ENCODE results near the gene CNPY1.

The CNPY1 gene

GRCh38 chr7:155461631-155462030 lies 84.7 kb downstream of the CNPY1 start:
- TF ChIP-seq CTCF (IDR thresholded peaks at IDR 0.05; ENCODE audit: low read depth, low read length, missing control alignments) = no peak
- in situ Hi-C loops (cut with HindIII; ENCODE audit: low sequenced_read_pairs) = no loop called here
- H3K4me3 ChIP-seq (ENCODE audit: low read depth, low read length) = peak overlapping the region; percentile 46
- DNase-seq (ENCODE audit: low read depth) = no peak

- no peak for DNase-seq (ENCODE audit: low read depth)
- in situ Hi-C loops (cut with HindIII; ENCODE audit: low sequenced_read_pairs) = no loop called here
- H3K4me3 ChIP-seq (ENCODE audit: low read depth, low read length) = peak overlapping the region; percentile 46
- no peak for TF ChIP-seq CTCF (IDR thresholded peaks at IDR 0.05; ENCODE audit: low read depth, low read length, missing control alignments)
These were observed 85.3 kb downstream of the CNPY1 start for GRCh38 chr7:155460926-155461613.

GRCh38 chr7:155459700-155460461 lies 86.5 kb downstream of the CNPY1 start:
- no peak for TF ChIP-seq CTCF (IDR thresholded peaks at IDR 0.05; ENCODE audit: low read depth, low read length, missing control alignments)
- in situ Hi-C loops (cut with HindIII; ENCODE audit: low sequenced_read_pairs) = no loop called here
- peak overlapping the region; percentile 46 for H3K4me3 ChIP-seq (ENCODE audit: low read depth, low read length)

DNA sequence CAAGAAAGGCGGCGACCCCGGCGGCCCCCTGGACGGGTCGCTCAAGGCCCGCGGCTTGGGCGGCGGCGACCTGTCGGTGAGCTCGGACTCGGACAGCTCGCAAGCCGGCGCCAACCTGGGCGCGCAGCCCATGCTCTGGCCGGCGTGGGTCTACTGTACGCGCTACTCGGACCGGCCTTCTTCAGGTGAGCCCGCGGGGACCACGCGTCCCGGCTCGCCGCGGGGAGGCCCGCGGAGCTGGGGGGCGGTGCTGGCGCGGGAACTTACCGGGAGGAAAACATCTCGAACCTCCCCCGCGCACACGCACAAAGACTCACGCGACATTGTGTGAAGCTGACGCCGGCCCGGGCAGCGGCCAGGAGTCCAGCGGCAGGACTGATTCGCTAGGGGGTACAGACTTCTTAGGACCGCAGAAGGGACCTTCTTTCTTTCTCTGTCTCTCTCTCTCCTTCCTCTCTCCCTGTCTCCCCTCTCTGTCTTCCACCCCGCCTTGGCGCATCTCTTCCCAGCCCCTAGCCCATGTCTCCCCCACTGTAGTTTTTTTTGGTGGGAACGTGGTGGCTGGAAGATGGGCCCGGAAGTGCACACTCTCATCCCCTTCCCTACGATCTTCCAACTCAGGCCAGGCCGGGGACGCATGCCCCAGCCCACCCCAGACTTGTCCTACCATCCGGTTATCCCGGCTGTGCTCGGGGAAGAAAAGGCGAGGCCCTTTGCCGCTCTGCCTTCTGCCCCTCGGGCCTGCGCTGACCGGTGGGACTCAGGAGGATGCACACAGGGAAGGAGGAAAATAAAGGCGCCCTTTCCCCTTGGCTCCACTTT lies 87.3 kb downstream of the CNPY1 start:
- H3K4me3 ChIP-seq (ENCODE audit: low read depth, low read length) = peak overlapping the region; percentile 46
- no peak for DNase-seq (ENCODE audit: low read depth)
- in situ Hi-C loops (cut with HindIII; ENCODE audit: low sequenced_read_pairs) = no loop called here
- no peak for TF ChIP-seq CTCF (IDR thresholded peaks at IDR 0.05; ENCODE audit: low read depth, low read length, missing control alignments)

More at GRCh38 chr7:155459700-155460461, 86.5 kb downstream of the CNPY1 start:
- DNase-seq (ENCODE audit: low read depth) = no peak

DNA sequence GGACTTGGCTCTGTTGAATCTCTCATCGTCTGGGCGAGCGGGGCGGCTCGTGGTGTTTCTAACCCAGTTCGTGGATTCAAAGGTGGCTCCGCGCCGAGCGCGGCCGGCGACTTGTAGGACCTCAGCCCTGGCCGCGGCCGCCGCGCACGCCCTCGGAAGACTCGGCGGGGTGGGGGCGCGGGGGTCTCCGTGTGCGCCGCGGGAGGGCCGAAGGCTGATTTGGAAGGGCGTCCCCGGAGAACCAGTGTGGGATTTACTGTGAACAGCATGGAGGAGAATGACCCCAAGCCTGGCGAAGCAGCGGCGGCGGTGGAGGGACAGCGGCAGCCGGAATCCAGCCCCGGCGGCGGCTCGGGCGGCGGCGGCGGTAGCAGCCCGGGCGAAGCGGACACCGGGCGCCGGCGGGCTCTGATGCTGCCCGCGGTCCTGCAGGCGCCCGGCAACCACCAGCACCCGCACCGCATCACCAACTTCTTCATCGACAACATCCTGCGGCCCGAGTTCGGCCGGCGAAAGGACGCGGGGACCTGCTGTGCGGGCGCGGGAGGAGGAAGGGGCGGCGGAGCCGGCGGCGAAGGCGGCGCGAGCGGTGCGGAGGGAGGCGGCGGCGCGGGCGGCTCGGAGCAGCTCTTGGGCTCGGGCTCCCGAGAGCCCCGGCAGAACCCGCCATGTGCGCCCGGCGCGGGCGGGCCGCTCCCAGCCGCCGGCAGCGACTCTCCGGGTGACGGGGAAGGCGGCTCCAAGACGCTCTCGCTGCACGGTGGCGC lies 88.1 kb downstream of the CNPY1 start, which contains the start of gene EN2:
EN2 (plus strand) TSS at position 19 of the 767 bp plus-strand sequence; CDS start at position 268, 249 bp downstream.
- no peak for DNase-seq (ENCODE audit: low read depth)
- no peak for TF ChIP-seq CTCF (IDR thresholded peaks at IDR 0.05; ENCODE audit: low read depth, low read length, missing control alignments)
- in situ Hi-C loops (cut with HindIII; ENCODE audit: low sequenced_read_pairs) = no loop called here
- H3K4me3 ChIP-seq (ENCODE audit: low read depth, low read length) = peak within 1 kb of the TSS; percentile 46
